ENCODE data around the gene HOXB8.
A peak's percentile ranks its signal among the peaks of the same experiment; 100 is the strongest.

The HOXB8 gene

GRCh38 chr17:48637323-48638260, 22.5 kb upstream of the HOXB8 start:
- DNase-seq, result no peak

GRCh38 chr17:48636177-48637018, 21.3 kb upstream of the HOXB8 start:
- DNase-seq, result peak; percentile 87

GRCh38 chr17:48634493-48635208, 19.6 kb upstream of the HOXB8 start:
- no peak for DNase-seq

- no peak for DNase-seq
These were observed 18.2 kb upstream of the HOXB8 start for GRCh38 chr17:48633266-48633677.

GRCh38 chr17:48632579-48633265, 17.6 kb upstream of the HOXB8 start:
- no peak for DNase-seq

GRCh38 chr17:48631693-48632578, 16.8 kb upstream of the HOXB8 start:
- DNase-seq, result no peak

- no peak for DNase-seq
These were observed 16.0 kb upstream of the HOXB8 start for GRCh38 chr17:48630925-48631692.

- no peak for DNase-seq
These were observed 15.2 kb upstream of the HOXB8 start for GRCh38 chr17:48630009-48630924.

- no peak for DNase-seq
These were observed 14.3 kb upstream of the HOXB8 start for GRCh38 chr17:48629411-48629759.

GRCh38 chr17:48628649-48629410, 13.7 kb upstream of the HOXB8 start:
- DNase-seq, result peak; percentile 35

GRCh38 chr17:48627623-48628521, 12.8 kb upstream of the HOXB8 start:
- DNase-seq, result peak; percentile 35

- no peak for DNase-seq
These were observed 12.1 kb upstream of the HOXB8 start for GRCh38 chr17:48627118-48627597.

GRCh38 chr17:48626245-48627117, 11.4 kb upstream of the HOXB8 start, which contains the start of gene HOXB9:
Gene HOXB9, minus strand, starts transcription at chr17:48626358. Its CDS starts 89 bp downstream, at chr17:48626269.
- peak; percentile 79 for DNase-seq

- peak; percentile 81 for DNase-seq
These were observed 10.6 kb upstream of the HOXB8 start for GRCh38 chr17:48625495-48626244.
